Heart left ventricle (tissue), 16 donors: ENCODE results near the gene SEC24B. TPM values are rescaled to one million over a fixed set of nuclear protein-coding genes. Genes with fewer than 3 reads are reported as not detected.
"Not testable (repeated sequence)": the region's sequence is repeated elsewhere in the genome, so short reads cannot be mapped to it uniquely, and the experiment has no call there.

ENCODE experiments used
- ATAC-seq, 4 donors: fragments of 200-7000 bp; cut with Tn5 transposase; one replicate each; pipeline ENCODE4 v1.9.1; 2020 to 2022; ENCODE audit warnings: moderate library complexity in 4 of 4, mild to moderate bottlenecking in 3 of 4, moderate number of reproducible peaks in 1 of 4
- DNase-seq, 5 donors: peaks; one replicate each; pipeline ENCODE4 v3.0.0-alpha.2; 2020
- H3K27ac ChIP-seq, 12 donors: fragments of 200-600 bp; sonication (generic) in 4 of 12; one replicate each; pipeline versions ENCODE4 v1.5.0 to v1.8.0; 2016 to 2022; ENCODE audit warnings: mild to moderate bottlenecking in 2 of 12
- H3K27me3 ChIP-seq, 9 donors: fragments of 200-600 bp; sonication (generic) in 2 of 9; one replicate each; pipeline versions ENCODE4 v1.5.1 to v1.8.0; 2016 to 2022; ENCODE audit warnings: mild to moderate bottlenecking in 3 of 9
- H3K36me3 ChIP-seq, 9 donors: fragments of 200-600 bp; sonication (generic) in 2 of 9; one replicate each; pipeline versions ENCODE4 v1.5.0 to v1.8.0; 2018 to 2022; ENCODE audit warnings: mild to moderate bottlenecking in 2 of 9
- H3K4me1 ChIP-seq, 12 donors: fragments of 200-600 bp; sonication (generic) in 4 of 12; one replicate each; pipeline versions ENCODE4 v1.5.0 to v1.8.0; 2016 to 2022; ENCODE audit warnings: mild to moderate bottlenecking in 3 of 12
- H3K4me3 ChIP-seq, 12 donors: fragments of 200-600 bp; sonication (generic) in 4 of 12; one replicate each; pipeline versions ENCODE4 v1.5.0 to v1.8.0; 2017 to 2022; ENCODE audit warnings: mild to moderate bottlenecking in 9 of 12, moderate library complexity in 4 of 12
- H3K9me3 ChIP-seq, 12 donors: fragments of 200-600 bp; sonication (generic) in 4 of 12; one replicate each; pipeline versions ENCODE4 v1.5.0 to v1.8.0; 2016 to 2022; ENCODE audit warnings: mild to moderate bottlenecking in 1 of 12
- CTCF ChIP-seq, 12 donors: fragments of 200-600 bp; sonication (generic) in 4 of 12; IDR thresholded peaks; one replicate each; pipeline versions ENCODE4 v1.5.0 to v1.8.0; 2018 to 2022; ENCODE audit warnings: antibody characterized with exemption in 12 of 12, mild to moderate bottlenecking in 5 of 12
- POLR2A ChIP-seq, 2 donors: fragments of 450-650 bp; IDR thresholded peaks; one replicate each; pipeline ENCODE4 v1.6.1; 2017; ENCODE audit warnings: antibody characterized with exemption in 2 of 2, mild to moderate bottlenecking in 2 of 2, moderate library complexity in 2 of 2
- WGBS, 4 donors: extraction: QIAGEN DNeasy Blood & Tissue Kit in 2 of 4; methylation state at CpG; one replicate each; pipeline versions ENCODE4 v1.1.5 to v1.1.7; 2013 to 2018; 5-methylcytosine and 5-hydroxymethylcytosine counted together
- intact Hi-C, 10 donors: fragments of 100-400 bp; cut with DNase I; formaldehyde crosslinking; loops; one replicate each; pipeline versions ENCODE4 v1.11.1 to v1.14.2; 2022
- polyA plus RNA-seq, 2 donors: library from polyadenylated mRNA; stranded (reverse); fragments of 200-250 nt; gene quantifications; one replicate each; pipeline ENCODE4 v1.2.3, GENCODE V29; 2013
- total RNA-seq, 9 donors: library from RNA; depleted of rRNA in 2 of 9; stranded (reverse); fragments of >200 nt in 2 of 9; fragmentation: NEBNext Ultra II Directional in 3 of 9; extraction: Animal tissue kit (Norgen Biotek cat#: 25700) in 3 of 9; gene quantifications; one replicate each; pipeline versions ENCODE4 v1.1.0 to v1.2.4, GENCODE V29; 2016 to 2023
- donor health status: ischemic (EF 13 %, LVEDD 7.1; RV severe dilation, severe dysfunction).
- donor health status: healthy with polysubstance abuse.
- donor health status: DM: no; HTN: yes; CAD: no.
- donor health status: DM: no; HTN: no; CAD: no.
- donor health status: ischemic (EF 25% LVEDD 6.9; RV normal size, moderate dysfunction).
- donor health status: ischemic (EF 25% LVEDD 5.7; RV mildly dilated, moderate dysfunction).
- donor health status: healthy.
- donor health status: DM: yes; HTN: yes; CAD: no.
- donor health status: ischemic (EF 35%, LVEDD 5.7; RV mildly dilated, moderate dysfunction).
- donor health status: nonischemic (EF 11% LVEDD 7.7; RV severe dilation, severe dysfunction).
- donor health status: DM: yes; HTN: yes; CAD: no.
- donor health status: PGD.
- donor health status: ischemic (EF 29% LVEDD 5.4; RV normal size, mild dysfunction).
- donor health status: nonischemic (EF 23%, LVEDD 6.1; RV moderate dilation, normal function).

Gene SEC24B
- total and polyA plus RNA-seq, 11 donors, result 5.8 to 34.8 (median 25.2) TPM

GRCh38 chr4:109554971-109555370 is 121.4 kb downstream of the SEC24B start:
- intact Hi-C loops, result loop anchor here in 2 of 10 donors (10.0 kb wide), 2 partner anchors 120 to 260 kb away; partner anchors contain the start of genes GAR1 (in 1 of the 2) and SEC24B (in 1 of the 2)
- DNase-seq (no peak), ATAC-seq (no peak)
- Histone ChIP-seq H3K27me3 (no peaks in the 10 kb centered on the region), H3K36me3 (peaks cover 0 to 4% (median 0%) of the 10 kb centered on the region in 9 donors), H3K4me3 (no peak overlapping the region), H3K4me1 (peaks cover 0 to 9% (median 0%) of the 10 kb centered on the region in 12 donors), H3K9me3 (no peaks in the 10 kb centered on the region), H3K27ac (no peak overlapping the region)
- WGBS, 4 donors, result 90 to 91% (median 91%) methylated on average over 3 of the region's 3 CpGs
- TF ChIP-seq POLR2A (IDR thresholded peaks at IDR 0.05), result no peak
- no peak for TF ChIP-seq CTCF (IDR thresholded peaks at IDR 0.05)

DNA sequence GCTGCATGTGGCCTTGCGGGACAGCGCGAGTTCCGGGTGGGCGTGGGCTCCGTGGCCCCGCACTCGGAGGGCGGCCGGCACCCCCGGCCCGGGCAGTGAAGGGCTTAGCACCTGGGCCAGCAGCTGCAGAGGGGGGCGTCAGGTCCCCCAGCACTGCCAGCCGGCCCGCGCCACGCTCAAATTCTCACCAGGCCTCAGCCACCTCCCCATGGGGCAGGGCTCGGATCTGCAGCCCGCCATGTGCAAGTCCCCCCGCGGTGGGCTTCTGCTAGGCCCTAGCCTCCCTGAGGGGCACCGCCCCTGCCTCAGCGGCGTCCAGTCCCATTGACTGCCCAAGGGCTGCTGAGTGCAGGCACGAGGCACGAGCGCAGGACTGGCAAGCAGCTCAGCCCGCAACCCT is 123.8 kb downstream of the SEC24B start:
- intact Hi-C loops, result loop anchor here in 2 of 10 donors (10.0 kb wide), 2 partner anchors 123 to 257 kb away; partner anchors contain the start of genes GAR1 (in 1 of the 2) and SEC24B (in 1 of the 2)
- peaks cover 0 to 4% (median 0%) of the 10 kb centered on the region in 9 donors for H3K36me3 ChIP-seq
- peaks cover 0 to 7% (median 0%) of the 10 kb centered on the region in 9 donors for H3K27me3 ChIP-seq
- H3K27ac ChIP-seq, result no peak overlapping the region
- H3K4me3 ChIP-seq, result no peak overlapping the region
- DNase-seq (no peak), ATAC-seq (no peak)
- TF ChIP-seq POLR2A (IDR thresholded peaks at IDR 0.05), result no peak
- no peak for TF ChIP-seq CTCF (IDR thresholded peaks at IDR 0.05)
- no peaks in the 10 kb centered on the region for H3K9me3 ChIP-seq
- WGBS, 4 donors, result 95 to 98% (median 97%) methylated on average over 10 to 28 of the region's 28 CpGs
- peaks cover 0 to 28% (median 7%) of the 10 kb centered on the region in 12 donors for H3K4me1 ChIP-seq

DNA sequence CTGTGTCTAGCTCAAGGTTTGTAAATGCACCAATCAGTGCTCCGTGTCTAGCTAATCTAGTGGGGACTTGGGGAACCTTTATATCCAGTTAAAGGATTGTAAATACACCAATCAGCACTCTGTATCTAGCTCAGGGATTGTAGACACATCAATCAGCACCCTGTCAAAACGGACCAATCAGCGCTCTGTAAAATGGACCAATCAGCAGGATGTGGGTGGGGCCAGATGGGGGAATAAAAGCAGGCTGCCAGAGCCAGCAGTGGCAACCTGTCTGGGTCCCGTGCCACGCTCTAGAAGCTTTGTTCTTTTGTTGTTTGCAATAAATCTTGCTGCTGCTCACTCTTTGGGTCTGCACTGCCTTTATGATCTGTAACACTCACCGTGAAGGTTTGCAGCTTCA is 124.5 kb downstream of the SEC24B start:
- H3K9me3 ChIP-seq, DNase-seq, ATAC-seq, H3K4me3 ChIP-seq, H3K27me3 ChIP-seq, H3K36me3 ChIP-seq, H3K27ac ChIP-seq: not testable (repeated sequence)
- 89 to 97% (median 94%) methylated on average over 6 of the region's 6 CpGs for WGBS, 4 donors
- H3K4me1 ChIP-seq, result peaks cover 0 to 28% (median 7%) of the 10 kb centered on the region in 12 donors
- intact Hi-C loops, result loop anchor here in 2 of 10 donors (10.0 kb wide), 2 partner anchors 123 to 257 kb away; partner anchors contain the start of genes GAR1 (in 1 of the 2) and SEC24B (in 1 of the 2)

DNA sequence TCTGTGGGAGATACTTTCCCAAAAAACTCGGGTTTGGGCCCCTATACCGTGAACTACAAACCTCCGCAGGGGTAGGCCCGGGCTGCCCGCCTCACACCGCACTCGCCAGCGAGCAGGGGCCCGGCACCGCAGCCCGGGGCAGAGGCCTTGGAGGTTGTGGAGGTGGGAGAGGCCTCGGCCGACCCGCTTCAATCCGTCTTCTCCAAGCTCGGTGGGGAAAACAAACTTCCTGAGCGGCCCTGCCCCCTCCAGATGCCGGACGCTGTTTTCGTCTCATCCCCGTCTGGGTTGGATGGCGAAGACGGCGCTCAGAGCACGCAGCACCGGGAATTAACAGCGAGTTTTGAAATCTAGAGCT is 126.0 kb downstream of the SEC24B start:
- TF ChIP-seq POLR2A (IDR thresholded peaks at IDR 0.05), result no peak
- no peak for TF ChIP-seq CTCF (IDR thresholded peaks at IDR 0.05)
- intact Hi-C loops, result loop anchor here in 2 of 10 donors (10.0 kb wide), 2 partner anchors 125 to 255 kb away; partner anchors contain the start of genes GAR1 (in 1 of the 2) and SEC24B (in 1 of the 2)
- DNase-seq (peak in 4 of 5 donors; percentile 23 to 36 (median 30)), ATAC-seq (peak; percentile 24 to 53 (median 36))
- 12 to 26% (median 16%) methylated on average over 25 to 27 of the region's 27 CpGs for WGBS, 4 donors
- H3K9me3 ChIP-seq, result no peaks in the 10 kb centered on the region
- peak overlapping the region in 11 of 12 donors; percentile 74 to 95 (median 83) for H3K27ac ChIP-seq
- H3K4me1 ChIP-seq, result peaks cover 0 to 31% (median 7%) of the 10 kb centered on the region in 12 donors
- peaks cover 0 to 7% (median 0%) of the 10 kb centered on the region in 9 donors for H3K27me3 ChIP-seq
- H3K36me3 ChIP-seq, result no peaks in the 10 kb centered on the region
- H3K4me3 ChIP-seq, result peak overlapping the region; percentile 50 to 95 (median 78)
